Subcutaneous adipose tissue (tissue), 4 donors: ENCODE measurements around the gene SLC2A4RG. TPM values are rescaled to one million over a fixed set of nuclear protein-coding genes. Genes with fewer than 3 reads are reported as not detected.

Experiments
- total RNA-seq, 4 donors: library from RNA; depleted of rRNA; stranded (reverse); fragments of >200 nt; gene quantifications; one replicate each; pipeline ENCODE4 v1.1.0, GENCODE V29; 2016
- TF ChIP-seq, protein P1 (sequence below): fragments of 450-650 bp; IDR thresholded peaks from one replicate; pipeline ENCODE4 v1.5.1; 2016; ENCODE audit warnings: low read depth, mild to moderate bottlenecking, control low read depth, antibody characterized with exemption, moderate library complexity

Gene SLC2A4RG
- total RNA-seq, 4 donors from 2014 or later: 8.6 to 126 (median 28.9) TPM

DNA sequence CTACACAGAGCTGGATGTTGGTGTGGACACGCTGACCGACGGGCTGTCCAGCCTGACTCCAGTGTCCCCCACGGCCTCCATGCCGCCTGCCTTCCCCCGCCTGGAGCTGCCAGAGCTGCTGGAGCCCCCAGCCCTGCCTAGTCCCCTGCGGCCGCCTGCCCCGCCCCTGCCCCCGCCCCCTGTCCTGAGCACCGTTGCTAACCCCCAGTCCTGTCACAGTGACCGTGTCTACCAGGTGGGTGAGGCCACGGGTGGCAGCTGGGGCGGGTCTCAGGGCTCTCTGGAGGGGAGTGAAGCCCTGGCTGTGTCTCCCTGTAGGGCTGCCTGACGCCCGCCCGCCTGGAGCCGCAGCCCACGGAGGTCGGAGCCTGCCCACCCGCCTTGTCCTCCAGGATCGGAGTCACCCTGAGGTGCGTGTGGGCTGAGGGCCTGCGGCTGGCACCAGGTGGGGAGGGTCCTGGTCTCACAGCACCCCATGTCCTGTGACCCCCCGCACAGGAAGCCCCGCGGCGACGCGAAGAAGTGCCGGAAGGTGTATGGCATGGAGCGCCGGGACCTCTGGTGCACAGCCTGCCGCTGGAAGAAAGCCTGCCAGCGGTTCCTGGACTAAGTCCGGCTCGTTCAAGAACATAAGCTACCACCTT, 2.9 kb downstream of the SLC2A4RG start:
- TF ChIP-seq, protein P1, sequence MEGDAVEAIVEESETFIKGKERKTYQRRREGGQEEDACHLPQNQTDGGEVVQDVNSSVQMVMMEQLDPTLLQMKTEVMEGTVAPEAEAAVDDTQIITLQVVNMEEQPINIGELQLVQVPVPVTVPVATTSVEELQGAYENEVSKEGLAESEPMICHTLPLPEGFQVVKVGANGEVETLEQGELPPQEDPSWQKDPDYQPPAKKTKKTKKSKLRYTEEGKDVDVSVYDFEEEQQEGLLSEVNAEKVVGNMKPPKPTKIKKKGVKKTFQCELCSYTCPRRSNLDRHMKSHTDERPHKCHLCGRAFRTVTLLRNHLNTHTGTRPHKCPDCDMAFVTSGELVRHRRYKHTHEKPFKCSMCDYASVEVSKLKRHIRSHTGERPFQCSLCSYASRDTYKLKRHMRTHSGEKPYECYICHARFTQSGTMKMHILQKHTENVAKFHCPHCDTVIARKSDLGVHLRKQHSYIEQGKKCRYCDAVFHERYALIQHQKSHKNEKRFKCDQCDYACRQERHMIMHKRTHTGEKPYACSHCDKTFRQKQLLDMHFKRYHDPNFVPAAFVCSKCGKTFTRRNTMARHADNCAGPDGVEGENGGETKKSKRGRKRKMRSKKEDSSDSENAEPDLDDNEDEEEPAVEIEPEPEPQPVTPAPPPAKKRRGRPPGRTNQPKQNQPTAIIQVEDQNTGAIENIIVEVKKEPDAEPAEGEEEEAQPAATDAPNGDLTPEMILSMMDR: no peak

DNA sequence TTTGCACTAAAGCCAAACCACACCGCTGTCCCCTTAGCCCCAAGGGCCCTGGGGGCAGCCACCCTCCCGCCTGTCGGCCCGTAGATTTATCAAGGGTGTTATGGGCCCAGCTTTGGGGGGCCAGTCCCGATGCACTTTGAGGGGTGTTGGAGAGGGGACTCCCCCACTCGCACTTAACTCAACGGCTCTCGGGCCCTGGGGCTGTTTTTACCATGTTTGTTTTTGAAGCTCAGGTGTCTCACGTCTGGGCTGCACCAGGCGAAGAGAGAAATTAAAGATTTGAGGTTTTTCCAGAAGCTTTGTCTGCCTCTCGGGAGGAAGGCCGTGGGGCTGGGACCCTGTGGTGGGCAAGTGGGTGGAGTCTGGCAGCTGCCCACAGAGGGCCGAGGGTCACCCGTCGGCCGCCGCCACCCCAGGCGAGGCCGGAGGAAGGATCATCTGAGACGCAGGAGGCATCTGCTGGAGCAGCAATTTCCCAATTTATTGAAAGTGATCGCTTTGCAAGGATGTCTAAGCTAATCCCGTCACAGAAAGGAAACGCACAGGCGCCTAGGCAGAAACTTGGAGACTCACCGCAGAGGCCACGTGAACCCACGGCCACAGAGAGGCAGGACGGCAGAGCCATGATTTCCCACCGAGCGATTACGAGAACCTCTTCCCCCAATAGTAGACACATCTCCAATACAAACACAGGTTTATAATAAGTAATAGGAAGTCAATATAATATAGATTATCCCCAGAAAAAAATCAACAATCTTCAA, 3.8 kb downstream of the SLC2A4RG start:
- TF ChIP-seq, protein P1: no peak

DNA sequence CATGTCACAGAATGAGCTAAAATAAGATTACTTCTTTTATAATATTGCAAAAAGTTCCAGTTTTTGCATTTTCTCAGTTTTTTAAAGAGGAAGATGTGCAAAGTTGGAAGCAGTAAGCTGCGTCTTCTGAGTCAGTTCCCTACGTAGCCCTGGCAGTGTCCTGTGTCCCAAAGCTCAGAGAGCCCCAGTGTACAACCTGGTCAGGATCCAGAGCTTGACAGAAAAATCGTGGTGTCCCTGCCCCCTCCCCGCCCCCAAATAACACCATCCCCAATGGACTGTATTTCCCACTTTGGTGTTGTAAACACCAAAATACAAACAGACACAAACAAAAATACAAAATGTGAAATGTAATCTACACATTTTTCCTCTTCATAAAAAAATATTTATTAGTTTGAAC, 4.6 kb downstream of the SLC2A4RG start:
- TF ChIP-seq, protein P1: no peak

DNA sequence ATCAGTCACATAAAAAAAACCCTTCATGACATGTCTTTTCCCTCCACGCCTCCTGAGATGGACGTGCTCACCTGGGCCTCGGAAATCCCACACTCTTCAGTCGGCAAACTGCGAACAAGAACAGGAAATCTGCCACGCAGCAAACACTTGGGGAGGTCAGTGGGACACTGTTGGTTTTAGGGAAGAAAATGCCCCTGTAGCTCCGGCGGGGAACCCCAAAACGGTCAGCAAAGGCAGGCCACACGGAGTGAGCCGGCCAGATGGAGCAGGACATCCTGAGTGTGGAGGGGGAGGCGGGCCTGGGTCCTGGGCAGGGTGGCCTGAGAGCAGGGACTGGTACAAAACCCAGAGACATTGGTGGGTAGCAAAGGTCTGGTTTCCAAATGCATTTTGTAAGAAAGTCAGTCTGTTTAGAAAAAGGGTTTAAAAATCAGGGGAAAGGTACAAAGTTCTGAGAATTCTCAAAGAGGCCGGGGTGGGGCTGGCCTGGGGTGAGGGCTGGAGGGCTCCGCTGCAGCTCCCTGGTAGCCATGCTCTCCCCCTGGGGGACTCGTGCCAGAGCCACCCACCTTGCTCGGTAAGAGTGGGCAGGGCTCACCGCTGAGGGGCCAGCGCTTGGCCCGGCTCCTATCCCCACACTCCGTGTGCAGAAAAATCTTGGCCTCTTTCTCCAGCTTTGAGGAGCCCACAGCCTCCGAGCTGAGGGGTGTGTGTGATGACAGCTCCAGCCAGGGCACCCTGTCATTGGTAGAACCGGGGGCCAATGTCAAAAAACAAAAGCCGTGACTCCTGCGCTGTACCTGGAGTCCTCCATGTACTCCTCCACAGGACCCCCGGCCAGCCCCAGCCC, 5.2 kb downstream of the SLC2A4RG start:
- TF ChIP-seq, protein P1: no peak

DNA sequence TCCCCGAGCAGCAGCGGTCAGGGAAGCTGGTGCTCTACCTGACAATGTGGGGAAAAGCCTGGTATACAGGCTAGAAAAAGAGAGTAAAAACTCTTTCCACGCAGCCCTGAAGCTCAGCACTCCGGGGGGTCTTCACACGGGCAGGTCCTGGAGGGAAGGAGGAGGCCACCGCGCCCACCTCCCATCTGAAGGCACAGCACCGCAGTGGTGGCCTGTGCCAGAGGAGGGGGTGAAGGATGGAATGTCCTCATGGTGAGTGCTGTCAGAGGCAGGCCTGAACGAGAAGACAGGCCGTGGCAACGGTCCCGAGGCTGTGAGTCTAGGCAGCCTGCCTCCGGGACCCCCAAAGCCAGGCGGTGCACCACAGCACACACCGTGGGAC, 5.8 kb downstream of the SLC2A4RG start:
- TF ChIP-seq, protein P1: no peak

DNA sequence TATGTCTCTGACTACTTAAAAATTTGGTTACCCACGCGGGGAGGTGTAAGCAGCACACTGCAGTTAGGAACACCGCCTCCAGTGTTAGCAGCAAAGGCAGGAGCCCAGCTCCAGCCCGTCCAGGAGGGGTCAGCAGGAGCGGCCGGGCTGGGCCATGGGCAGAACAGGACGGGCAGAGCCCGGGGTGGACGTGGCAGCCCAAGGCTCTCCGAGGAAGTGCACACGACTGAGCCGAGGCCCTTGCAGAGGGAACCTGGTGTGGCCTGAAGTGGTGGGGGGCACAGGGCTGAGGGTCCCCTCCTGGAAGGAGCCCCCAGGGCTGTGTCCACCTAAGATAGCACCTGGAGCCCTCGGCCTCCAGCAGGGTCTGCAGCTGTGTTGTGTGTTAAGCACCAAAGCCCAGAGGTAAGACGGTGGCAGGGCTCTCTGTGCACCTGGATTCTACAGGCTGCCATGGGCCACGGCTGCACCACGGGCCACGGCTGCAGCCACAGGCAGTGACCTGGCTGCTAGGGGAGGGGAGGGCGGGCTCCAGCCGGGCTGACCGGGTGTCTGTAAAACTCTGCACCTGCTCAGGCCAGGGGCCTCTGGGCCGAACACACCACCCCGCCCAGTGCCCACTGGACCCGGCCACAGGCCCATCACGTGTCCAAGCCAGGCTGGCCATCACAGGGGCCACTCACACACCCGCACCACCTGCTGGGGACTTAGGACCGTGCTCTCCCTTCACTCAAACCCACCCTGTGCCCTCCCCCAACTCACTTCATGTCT, 6.6 kb downstream of the SLC2A4RG start:
- TF ChIP-seq, protein P1: no peak
